GM12874 (cell line): ENCODE results near the gene SLC8A2.

ENCODE experiments used
- CTCF ChIP-seq: IDR thresholded peaks from 2 replicates; pipeline ENCODE4 v1.5.1; 2011; ENCODE audit warnings: low read depth, mild to moderate bottlenecking, control low read depth, low read length, moderate library complexity; ENCODE audit not compliant: insufficient read depth

SLC8A2 gene

GRCh38 chr19:47433121-47433520, 38.6 kb downstream of the SLC8A2 start:
- TF ChIP-seq CTCF = no peak

- no peak for TF ChIP-seq CTCF
These were observed 39.2 kb downstream of the SLC8A2 start for GRCh38 chr19:47432499-47432898.

GRCh38 chr19:47432091-47432490, 39.6 kb downstream of the SLC8A2 start:
- TF ChIP-seq CTCF = no peak

- no peak; the same call in 1 of the 2 replicates for TF ChIP-seq CTCF
These were observed 41.5 kb downstream of the SLC8A2 start for GRCh38 chr19:47430041-47430802.

- no peak for TF ChIP-seq CTCF
These were observed 42.4 kb downstream of the SLC8A2 start for GRCh38 chr19:47429140-47429793.

- TF ChIP-seq CTCF = no peak
These were observed 43.4 kb downstream of the SLC8A2 start for GRCh38 chr19:47428177-47428894.
